Activated CD8-positive, alpha-beta T cell treated with anti-CD3 and anti-CD28 coated beads for 36 hours (primary cell): ENCODE results near the gene DPY19L2. TPM values are rescaled to one million over a fixed set of nuclear protein-coding genes. Genes with fewer than 3 reads are reported as not detected.
"Not testable (repeated sequence)": the region's sequence is repeated elsewhere in the genome, so short reads cannot be mapped to it uniquely, and the experiment has no call there.

Source experiments
- ATAC-seq: fragments of 200-7000 bp; cut with Tn5 transposase; one replicate; pipeline ENCODE4 v1.10.0; 2021; ENCODE audit warnings: mild to moderate bottlenecking, moderate library complexity
- CTCF ChIA-PET: fragments of 350-600 bp; sonication (Branson Sonifier 250); formaldehyde crosslinking; loops from one replicate; lab custom pipeline; 2021; ENCODE audit warnings: antibody characterized with exemption; lab: Charles Lee
- POLR2A ChIA-PET: fragments of 350-600 bp; sonication (Branson Sonifier 250); formaldehyde crosslinking; loops from one replicate; lab custom pipeline; 2021; ENCODE audit warnings: antibody characterized with exemption; lab: Charles Lee
- DNase-seq: peaks from one replicate; pipeline ENCODE4 v3.0.0-alpha.2; 2020
- H3K27ac Mint-ChIP-seq: one replicate; pipeline ENCODE4 v1.8.0; 2021; ENCODE audit warnings: mild to moderate bottlenecking, mixed read lengths
- H3K27me3 Mint-ChIP-seq: one replicate; pipeline ENCODE4 v1.8.0; 2021; ENCODE audit warnings: mixed read lengths
- H3K36me3 Mint-ChIP-seq: one replicate; pipeline ENCODE4 v1.8.0; 2021; ENCODE audit warnings: low read depth, mixed read lengths
- H3K4me1 Mint-ChIP-seq: one replicate; pipeline ENCODE4 v1.8.0; 2021; ENCODE audit warnings: low read depth, mixed read lengths
- H3K4me3 Mint-ChIP-seq: one replicate; pipeline ENCODE4 v1.8.0; 2021; ENCODE audit warnings: mild to moderate bottlenecking, moderate library complexity, mixed read lengths
- H3K9me3 Mint-ChIP-seq: one replicate; pipeline ENCODE4 v1.8.0; 2021; ENCODE audit warnings: mixed read lengths
- CTCF ChIP-seq: fragments of 200-600 bp; IDR thresholded peaks from one replicate; pipeline ENCODE4 v1.8.0; 2022; ENCODE audit warnings: antibody characterized with exemption, mild to moderate bottlenecking
- intact Hi-C: fragments of 100-400 bp; cut with micrococcal nuclease; formaldehyde crosslinking; loops from one replicate; pipeline ENCODE4 v1.10.0; 2022
- total RNA-seq, 2 experiments: library from RNA; stranded (reverse); gene quantifications; one replicate each; pipeline ENCODE4 v1.2.3, GENCODE V29; 2021

DPY19L2 gene
- total RNA-seq, 2 experiments from 2014 or later, result 6.1 to 6.4 TPM

GRCh38 chr12:63551397-63551796, 116.9 kb downstream of the DPY19L2 start:
- CTCF ChIA-PET, H3K36me3 Mint-ChIP-seq, H3K4me1 Mint-ChIP-seq, POLR2A ChIA-PET, H3K4me3 Mint-ChIP-seq, intact Hi-C loops, H3K27ac Mint-ChIP-seq, H3K27me3 Mint-ChIP-seq, DNase-seq, ATAC-seq, H3K9me3 Mint-ChIP-seq: not testable (repeated sequence)

- H3K9me3 Mint-ChIP-seq, POLR2A ChIA-PET, CTCF ChIA-PET, H3K27me3 Mint-ChIP-seq, H3K4me1 Mint-ChIP-seq, DNase-seq, ATAC-seq, intact Hi-C loops, H3K27ac Mint-ChIP-seq, H3K36me3 Mint-ChIP-seq, H3K4me3 Mint-ChIP-seq: not testable (repeated sequence)
Observed at GRCh38 chr12:63549034-63549433, 119.3 kb downstream of the DPY19L2 start.

GRCh38 chr12:63545298-63545916, 122.9 kb downstream of the DPY19L2 start:
- H3K27me3 Mint-ChIP-seq, ATAC-seq, CTCF ChIA-PET, H3K27ac Mint-ChIP-seq, H3K4me3 Mint-ChIP-seq, POLR2A ChIA-PET, H3K9me3 Mint-ChIP-seq, H3K36me3 Mint-ChIP-seq, DNase-seq, intact Hi-C loops, H3K4me1 Mint-ChIP-seq: not testable (repeated sequence)

- H3K4me1 Mint-ChIP-seq, H3K27me3 Mint-ChIP-seq, H3K27ac Mint-ChIP-seq, DNase-seq, intact Hi-C loops, H3K4me3 Mint-ChIP-seq, H3K9me3 Mint-ChIP-seq, ATAC-seq, POLR2A ChIA-PET, CTCF ChIA-PET, H3K36me3 Mint-ChIP-seq: not testable (repeated sequence)
Observed at GRCh38 chr12:63538656-63539055, 129.6 kb downstream of the DPY19L2 start.

- intact Hi-C loops, H3K36me3 Mint-ChIP-seq, H3K4me1 Mint-ChIP-seq, CTCF ChIA-PET, H3K9me3 Mint-ChIP-seq, ATAC-seq, POLR2A ChIA-PET, DNase-seq, H3K27me3 Mint-ChIP-seq, H3K27ac Mint-ChIP-seq, H3K4me3 Mint-ChIP-seq: not testable (repeated sequence)
Observed at GRCh38 chr12:63537838-63538237, 130.5 kb downstream of the DPY19L2 start.

GRCh38 chr12:63529641-63530040, 138.7 kb downstream of the DPY19L2 start:
- H3K4me3 Mint-ChIP-seq, H3K27me3 Mint-ChIP-seq, H3K36me3 Mint-ChIP-seq, intact Hi-C loops, ATAC-seq, H3K4me1 Mint-ChIP-seq, DNase-seq, CTCF ChIA-PET, POLR2A ChIA-PET, H3K9me3 Mint-ChIP-seq, H3K27ac Mint-ChIP-seq: not testable (repeated sequence)

GRCh38 chr12:63525831-63526230, 142.5 kb downstream of the DPY19L2 start:
- CTCF ChIA-PET, result no interaction called here
- TF ChIP-seq CTCF, result no peak
- POLR2A ChIA-PET, result no interaction called here

GRCh38 chr12:63521706-63522105, 146.6 kb downstream of the DPY19L2 start:
- POLR2A ChIA-PET, result no interaction called here
- H3K27me3 Mint-ChIP-seq, result no peaks in the 10 kb centered on the region
- H3K9me3 Mint-ChIP-seq, result no peaks in the 10 kb centered on the region
- intact Hi-C loops, result no loop called here
- no peak for DNase-seq
- H3K4me1 Mint-ChIP-seq, result no peaks in the 10 kb centered on the region
- no peaks in the 10 kb centered on the region for H3K36me3 Mint-ChIP-seq
- no peak for ATAC-seq
- CTCF ChIA-PET, result no interaction called here
- no peak for TF ChIP-seq CTCF
- no peak overlapping the region for H3K4me3 Mint-ChIP-seq
- H3K27ac Mint-ChIP-seq, result no peak overlapping the region

More at GRCh38 chr12:63525831-63526230, 142.5 kb downstream of the DPY19L2 start:
- no peak overlapping the region for H3K27ac Mint-ChIP-seq
- no peak for DNase-seq
- H3K27me3 Mint-ChIP-seq, result no peaks in the 10 kb centered on the region
- H3K4me3 Mint-ChIP-seq, result no peak overlapping the region
- H3K36me3 Mint-ChIP-seq, result no peaks in the 10 kb centered on the region
- no peak for ATAC-seq
- intact Hi-C loops, result no loop called here
- peaks cover 3% of the 10 kb centered on the region for H3K9me3 Mint-ChIP-seq
- H3K4me1 Mint-ChIP-seq, result no peaks in the 10 kb centered on the region
